Measurements from ENCODE around the gene SLC25A21.

DNA sequence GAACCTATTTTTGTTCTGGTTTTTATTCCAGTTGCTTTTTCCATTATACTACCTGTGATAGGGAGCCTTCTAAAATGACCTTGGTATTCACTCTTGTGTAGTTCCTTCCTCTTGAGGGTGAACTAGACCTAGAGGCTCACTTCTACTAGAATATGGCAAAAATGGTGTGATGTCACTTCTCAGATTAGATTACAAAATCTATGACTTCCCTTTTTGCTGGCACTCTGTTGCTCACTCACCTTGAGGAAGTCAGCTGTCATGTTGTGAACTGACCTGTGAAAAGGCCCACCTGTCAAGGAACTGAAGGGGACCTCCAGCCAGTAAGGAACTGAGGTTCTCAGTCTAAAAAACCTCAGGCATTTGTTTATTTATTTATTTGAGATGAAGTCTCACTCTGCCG is 31.0 kb upstream of the SLC25A21 start:
- no peak for TF ChIP-seq POLR2AphosphoS5 (IDR thresholded peaks at IDR 0.05)
- TF ChIP-seq CTCF (IDR thresholded peaks at IDR 0.05): no peak
